GM19438 (cell line): ENCODE measurements around the gene PIK3R3.
"Not testable (repeated sequence)": the region's sequence is repeated elsewhere in the genome, so short reads cannot be mapped to it uniquely, and the experiment has no call there.

Experiments
- ATAC-seq: cut with Tn5 transposase; IDR thresholded peaks from one replicate; pipeline ENCODE4 v1.9.1; 2021; ENCODE audit warnings: low read depth; ENCODE audit not compliant: unreplicated experiment

PIK3R3 gene

GRCh38 chr1:46113948-46114347, 18.5 kb downstream of the PIK3R3 start:
- no peak for ATAC-seq

- ATAC-seq, result no peak
Observed at GRCh38 chr1:46112108-46112507, 20.3 kb downstream of the PIK3R3 start.

GRCh38 chr1:46110521-46110920, 21.9 kb downstream of the PIK3R3 start:
- ATAC-seq, result no peak

GRCh38 chr1:46102769-46103476, 29.5 kb downstream of the PIK3R3 start:
- no peak for ATAC-seq

- no peak for ATAC-seq
Observed at GRCh38 chr1:46099215-46099614, 33.2 kb downstream of the PIK3R3 start.

- no peak for ATAC-seq
Observed at GRCh38 chr1:46098027-46098712, 34.3 kb downstream of the PIK3R3 start.

- no peak for ATAC-seq
Observed at GRCh38 chr1:46097149-46097472, 35.3 kb downstream of the PIK3R3 start.

- no peak for ATAC-seq
Observed at GRCh38 chr1:46096269-46097148, 35.9 kb downstream of the PIK3R3 start.

GRCh38 chr1:46095110-46095509, 37.3 kb downstream of the PIK3R3 start:
- not testable (repeated sequence) for ATAC-seq

- ATAC-seq, result no peak
Observed at GRCh38 chr1:46094471-46095005, 37.9 kb downstream of the PIK3R3 start.

- ATAC-seq, result not testable (repeated sequence)
Observed at GRCh38 chr1:46093832-46094231, 38.6 kb downstream of the PIK3R3 start.

- no peak for ATAC-seq
Observed at GRCh38 chr1:46087891-46088290, 44.5 kb downstream of the PIK3R3 start.

GRCh38 chr1:46086576-46086975, 45.9 kb downstream of the PIK3R3 start:
- no peak for ATAC-seq

GRCh38 chr1:46084553-46085451, 47.6 kb downstream of the PIK3R3 start:
- ATAC-seq, result no peak

GRCh38 chr1:46083579-46083978, 48.9 kb downstream of the PIK3R3 start:
- ATAC-seq, result no peak

- ATAC-seq, result no peak
Observed at GRCh38 chr1:46081619-46082018, 50.8 kb downstream of the PIK3R3 start.

- ATAC-seq, result no peak
Observed at GRCh38 chr1:46081206-46081605, 51.2 kb downstream of the PIK3R3 start.

- ATAC-seq, result no peak
Observed at GRCh38 chr1:46080257-46080656, 52.2 kb downstream of the PIK3R3 start.

GRCh38 chr1:46077644-46078043, 54.8 kb downstream of the PIK3R3 start:
- no peak for ATAC-seq

GRCh38 chr1:46076343-46076742, 56.1 kb downstream of the PIK3R3 start:
- ATAC-seq, result no peak
